GM19099 (cell line): ENCODE data around the gene SCYGR3.

Experiments
- POLR2A ChIP-seq: IDR thresholded peaks from 3 replicates; pipeline ENCODE4 v1.6.1; 2011; ENCODE audit warnings: low read depth; ENCODE audit not compliant: insufficient read length; ENCODE audit errors: extremely low read depth

The SCYGR3 gene

GRCh38 chr2:227597998-227598397 is 16.6 kb downstream of the SCYGR3 start:
- no peak for TF ChIP-seq POLR2A

GRCh38 chr2:227597036-227597435 is 17.6 kb downstream of the SCYGR3 start:
- TF ChIP-seq POLR2A = no peak

- no peak for TF ChIP-seq POLR2A
These were observed 18.8 kb downstream of the SCYGR3 start for GRCh38 chr2:227595797-227596196.

- no peak for TF ChIP-seq POLR2A
These were observed 21.8 kb downstream of the SCYGR3 start for GRCh38 chr2:227592694-227593387.

GRCh38 chr2:227582369-227582768 is 32.3 kb downstream of the SCYGR3 start:
- no peak for TF ChIP-seq POLR2A

- no peak for TF ChIP-seq POLR2A
These were observed 34.8 kb downstream of the SCYGR3 start for GRCh38 chr2:227579791-227580190.

- no peak for TF ChIP-seq POLR2A
These were observed 36.0 kb downstream of the SCYGR3 start for GRCh38 chr2:227578642-227579041.

GRCh38 chr2:227577555-227577954 is 37.1 kb downstream of the SCYGR3 start:
- no peak for TF ChIP-seq POLR2A

GRCh38 chr2:227576812-227577211 is 37.8 kb downstream of the SCYGR3 start:
- TF ChIP-seq POLR2A = no peak

- no peak for TF ChIP-seq POLR2A
These were observed 38.5 kb downstream of the SCYGR3 start for GRCh38 chr2:227576110-227576509.

- no peak for TF ChIP-seq POLR2A
These were observed 44.0 kb downstream of the SCYGR3 start for GRCh38 chr2:227570615-227571014.

- TF ChIP-seq POLR2A = no peak
These were observed 45.8 kb downstream of the SCYGR3 start for GRCh38 chr2:227568852-227569169.

GRCh38 chr2:227566012-227566411 is 48.6 kb downstream of the SCYGR3 start:
- TF ChIP-seq POLR2A = no peak

- no peak for TF ChIP-seq POLR2A
These were observed 49.6 kb downstream of the SCYGR3 start for GRCh38 chr2:227565080-227565479.
